HG02588 (cell line): ENCODE results near the gene TMEM207.
"Not testable (repeated sequence)": the region's sequence is repeated elsewhere in the genome, so short reads cannot be mapped to it uniquely, and the experiment has no call there.

Source experiments
- ATAC-seq: cut with Tn5 transposase; IDR thresholded peaks from one replicate; pipeline ENCODE4 v1.9.1; 2021; ENCODE audit warnings: mild to moderate bottlenecking, moderate library complexity; ENCODE audit not compliant: unreplicated experiment

The TMEM207 gene

DNA sequence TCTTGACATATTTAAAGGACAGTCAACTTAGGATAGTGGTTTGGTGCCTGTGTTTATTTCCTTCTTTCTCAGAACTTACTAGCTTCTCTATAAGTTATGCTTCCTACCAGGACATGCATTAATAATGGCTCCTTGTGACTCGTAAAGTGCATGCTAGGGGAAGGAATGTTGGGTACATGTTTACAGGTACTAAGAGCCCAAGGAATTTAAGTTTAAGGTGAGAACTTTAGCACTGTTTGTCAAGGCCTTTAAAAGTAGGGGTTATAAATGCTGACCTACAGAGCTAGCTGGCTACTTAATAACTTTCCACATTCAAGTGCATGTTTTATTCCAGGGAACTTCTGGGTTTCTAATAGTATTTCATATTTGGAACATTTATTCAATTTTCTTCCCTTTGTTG lies at the start of gene TMEM207:
Gene TMEM207 (minus strand): TSS at position 101 of the 400 bp plus-strand sequence. CDS start 92 bp downstream, at position 9.
- ATAC-seq, result no peak

DNA sequence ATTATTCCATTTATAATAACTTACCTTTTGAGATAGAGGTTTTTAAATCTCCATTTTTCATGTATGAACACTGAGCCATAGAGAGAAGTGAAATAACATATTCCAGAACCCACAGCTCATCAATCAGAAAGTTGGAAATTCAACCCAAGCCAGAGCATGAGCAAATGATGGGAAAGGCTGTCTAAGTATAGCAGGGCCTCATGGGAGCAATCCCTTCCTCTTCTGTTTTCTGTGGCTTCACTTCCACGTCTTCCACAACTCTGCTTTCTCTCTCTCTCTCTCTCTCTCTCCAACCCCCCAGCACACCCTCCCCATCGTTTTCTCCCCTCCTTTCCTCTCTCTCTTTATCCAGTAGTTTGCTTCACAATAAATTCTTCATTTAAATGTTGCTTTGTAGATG lies 49.4 kb upstream of the TMEM207 start:
- ATAC-seq, result no peak

DNA sequence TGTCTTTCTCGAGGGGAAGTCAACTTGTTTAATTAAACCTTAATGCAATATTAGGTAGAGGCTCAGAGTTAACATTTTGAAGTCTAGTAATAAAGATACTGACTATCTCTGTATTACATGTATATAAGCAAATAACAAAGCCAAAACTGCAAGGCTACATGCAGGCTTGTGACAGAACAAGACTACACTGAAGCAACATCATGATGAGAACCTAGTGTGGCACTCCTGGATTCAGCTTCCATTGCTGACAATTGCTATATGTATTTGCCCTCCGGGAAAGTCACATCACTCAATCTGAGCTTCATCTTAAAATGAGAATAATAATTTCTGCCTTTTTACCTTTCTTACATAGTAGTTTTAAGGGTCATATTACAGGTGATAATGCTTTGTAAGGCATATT lies 48.6 kb upstream of the TMEM207 start:
- ATAC-seq, result no peak

DNA sequence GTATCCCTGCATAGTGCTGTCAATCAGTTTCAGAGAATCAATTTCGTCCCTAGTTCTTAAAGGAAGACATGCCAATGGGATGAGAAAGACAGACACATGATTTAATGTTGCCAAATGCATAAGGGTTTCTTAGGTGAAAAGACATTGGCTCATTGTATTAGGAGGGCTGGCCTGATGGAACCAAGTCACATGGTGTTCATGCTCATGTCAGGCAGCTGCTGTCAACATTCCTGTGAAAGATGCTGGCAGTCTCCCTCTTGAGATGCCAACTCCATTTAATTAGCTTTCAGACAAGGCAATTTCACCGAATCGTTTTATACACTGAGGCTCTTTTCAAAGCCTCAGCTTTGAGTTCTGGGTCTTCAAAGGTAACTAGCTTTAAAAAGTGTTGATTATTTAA lies 48.1 kb upstream of the TMEM207 start:
- ATAC-seq, result no peak

DNA sequence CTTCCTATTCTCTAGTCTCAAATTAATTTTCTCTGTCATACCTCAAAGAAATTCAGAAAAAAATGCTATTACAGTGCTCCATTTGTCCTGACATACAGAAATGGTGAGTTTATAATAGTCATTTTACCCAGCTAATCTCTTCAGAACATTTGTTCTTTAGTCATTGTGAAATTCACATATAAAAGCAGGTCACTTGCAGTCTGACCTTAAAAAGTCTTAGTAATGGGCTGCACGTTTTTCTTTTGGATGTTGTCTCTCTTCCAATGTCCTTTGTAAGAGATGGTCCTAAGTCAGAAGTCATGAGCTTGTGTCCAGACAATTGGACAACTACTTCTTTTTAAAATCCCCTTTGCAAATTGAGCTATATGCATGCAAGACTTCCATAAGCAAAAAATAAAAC lies 47.2 kb upstream of the TMEM207 start:
- no peak for ATAC-seq

DNA sequence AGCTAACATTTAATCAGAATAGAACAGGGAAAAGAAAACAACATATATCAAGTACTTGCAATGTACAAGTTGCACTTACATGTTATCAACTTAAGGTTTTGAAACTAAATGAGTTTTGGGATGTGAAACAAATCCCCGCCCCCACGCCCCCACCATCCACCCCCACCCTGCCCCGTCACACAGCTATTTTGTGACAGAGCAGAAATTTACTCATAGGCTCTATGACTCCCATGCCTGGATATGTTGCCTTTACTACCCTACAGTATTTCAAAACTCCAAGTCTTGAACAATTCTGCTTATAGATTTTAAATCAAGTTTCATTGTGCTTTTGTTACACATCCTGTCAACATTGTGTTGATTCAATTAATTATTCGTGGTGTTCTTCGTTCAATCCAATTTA lies 46.1 kb upstream of the TMEM207 start:
- ATAC-seq, result no peak

DNA sequence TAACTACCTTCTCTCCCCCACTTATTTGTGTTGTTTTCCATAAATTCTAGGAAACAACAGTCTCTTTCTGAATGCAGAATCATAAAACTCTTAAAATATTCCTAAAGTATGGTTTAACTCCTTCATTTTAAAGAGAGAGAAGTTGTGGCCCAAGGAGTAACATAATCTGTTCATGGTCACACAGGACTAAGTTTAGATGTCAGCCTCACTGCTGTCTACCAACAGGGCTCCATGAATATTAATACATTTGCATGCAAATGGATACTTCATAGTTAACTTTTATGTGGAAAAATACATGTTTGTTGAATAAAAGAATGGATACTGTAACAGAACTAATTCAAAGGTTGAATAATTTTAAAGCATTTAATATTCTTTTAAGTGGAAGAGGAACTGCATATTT lies 45.7 kb upstream of the TMEM207 start:
- ATAC-seq, result no peak

DNA sequence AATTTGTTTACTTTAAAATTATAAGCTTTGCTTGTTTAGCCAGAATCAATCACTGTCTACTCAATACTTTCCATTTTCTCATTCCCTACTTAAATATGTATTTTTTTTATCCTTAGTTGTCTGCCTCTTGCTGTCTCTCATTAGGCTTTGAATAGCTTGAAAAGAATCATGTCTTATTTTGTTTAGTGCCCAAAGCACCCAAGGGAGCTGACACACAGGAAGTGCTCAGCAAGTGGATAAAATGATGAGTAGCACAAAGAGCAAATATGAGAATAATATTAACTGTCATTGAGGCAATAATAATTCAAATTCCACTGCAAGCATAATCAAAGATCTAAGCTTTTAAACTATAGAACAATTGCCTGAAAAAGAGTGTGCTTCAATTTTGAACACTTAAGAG lies 45.2 kb upstream of the TMEM207 start:
- no peak for ATAC-seq

DNA sequence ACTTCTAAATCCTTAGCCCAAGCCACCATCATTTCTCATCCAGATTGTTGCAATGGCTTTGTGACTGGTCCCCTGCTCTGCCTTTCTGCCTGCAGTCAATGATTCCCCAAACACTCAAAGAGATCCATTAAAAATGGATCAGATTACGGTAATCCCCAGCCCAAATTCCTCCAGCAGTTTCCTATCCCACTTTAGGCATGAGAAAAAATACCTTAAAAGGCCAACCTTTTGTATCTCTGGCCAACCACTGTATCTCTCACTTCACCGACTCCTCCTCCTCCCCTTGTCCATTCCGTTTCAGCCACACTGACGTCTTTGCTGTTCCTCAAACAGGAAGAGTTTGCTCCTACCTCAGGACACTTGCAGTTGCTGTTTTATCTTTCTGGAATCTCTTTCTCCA lies 43.3 kb upstream of the TMEM207 start:
- no peak for ATAC-seq

DNA sequence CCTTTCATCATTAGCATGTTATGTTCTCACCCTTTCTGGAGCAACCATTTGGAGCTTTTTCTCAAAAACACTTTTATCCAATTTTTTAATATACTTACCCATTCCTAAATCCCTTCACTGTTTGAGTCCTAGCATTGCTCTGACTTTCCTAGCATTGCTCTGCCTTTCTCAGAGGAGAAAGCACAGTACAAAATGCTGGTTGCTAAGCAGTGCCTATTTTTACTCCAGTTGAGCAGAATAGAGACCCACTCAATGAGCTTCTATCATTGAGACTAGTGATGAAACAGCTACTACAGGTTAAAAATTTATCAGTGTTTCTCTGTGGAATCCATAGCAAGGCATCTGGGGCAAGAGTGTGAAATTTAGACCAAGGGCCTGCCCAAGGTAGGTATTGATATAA lies 42.4 kb upstream of the TMEM207 start:
- ATAC-seq, result no peak

DNA sequence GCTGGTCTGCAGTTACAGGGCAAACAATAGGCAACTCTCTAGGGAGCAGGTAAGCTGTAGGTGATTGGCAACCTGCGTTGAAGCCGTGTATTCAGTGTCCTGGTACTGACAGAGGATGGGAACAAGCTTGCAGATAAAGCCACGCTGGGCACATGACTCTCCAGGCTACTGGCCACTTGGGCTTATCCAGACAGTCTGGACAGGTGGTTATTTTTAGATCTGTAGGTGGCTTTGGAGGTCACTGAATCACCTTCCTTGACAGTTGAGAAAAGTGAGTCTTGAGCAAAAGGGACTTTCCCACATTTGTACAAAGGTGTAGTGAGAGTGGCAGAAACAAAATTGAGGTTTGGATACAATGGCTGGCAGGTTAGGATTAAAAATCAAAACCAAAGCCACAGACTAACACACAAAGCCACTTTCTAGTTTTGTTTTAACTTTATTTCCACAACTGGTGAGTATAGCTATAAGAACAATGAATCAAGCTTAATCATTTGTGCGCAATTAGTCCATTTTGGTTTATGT lies 41.9 kb upstream of the TMEM207 start:
- ATAC-seq, result no peak

DNA sequence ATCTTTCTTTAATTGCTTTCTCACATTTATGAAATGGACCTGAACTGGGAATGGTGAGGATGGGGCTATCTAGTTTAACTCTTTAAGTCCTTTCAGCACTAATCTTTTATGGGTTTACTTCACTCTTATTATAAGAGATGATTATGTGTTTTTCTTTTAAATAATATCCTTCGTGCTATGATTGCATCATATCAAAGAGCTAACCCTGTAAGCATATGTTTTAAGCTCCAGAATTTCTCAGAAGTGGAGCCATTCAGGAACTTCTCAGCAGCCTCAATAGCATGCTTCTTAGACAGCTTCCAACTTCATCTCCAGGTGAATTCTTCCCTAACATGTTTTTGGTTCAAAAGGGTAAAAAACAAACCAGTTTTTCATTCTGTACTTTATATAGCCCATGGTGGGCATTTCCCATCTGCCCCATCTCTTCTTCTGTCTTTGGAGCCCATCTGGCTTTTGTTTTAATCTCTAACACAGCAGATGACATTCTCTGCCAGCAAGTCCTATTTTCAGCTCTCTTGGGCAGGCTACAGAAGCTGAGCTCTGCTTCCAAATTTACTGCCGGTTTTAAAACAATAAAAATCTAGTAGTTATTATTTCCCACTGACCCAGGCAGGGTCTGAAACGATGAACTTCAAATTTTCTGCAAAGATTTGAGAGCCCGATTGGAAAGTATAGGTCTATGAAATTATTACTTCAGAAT lies 37.4 kb upstream of the TMEM207 start:
- no peak for ATAC-seq

DNA sequence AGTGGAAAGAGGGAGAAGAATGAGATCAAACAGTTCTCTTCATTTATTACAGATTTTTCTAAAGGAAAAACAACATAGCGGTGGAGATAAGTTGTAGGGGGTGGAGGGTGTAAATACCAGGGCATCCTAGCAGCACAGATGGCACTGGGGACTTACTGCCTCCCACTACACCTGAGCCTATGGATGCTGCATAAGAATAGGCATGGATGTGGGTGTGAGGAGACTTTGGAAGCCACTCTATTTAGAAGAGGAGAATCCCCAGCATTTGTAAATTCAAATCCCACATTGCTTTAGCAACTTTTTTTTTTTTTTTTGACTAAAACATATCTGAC lies 36.8 kb upstream of the TMEM207 start:
- ATAC-seq, result no peak

DNA sequence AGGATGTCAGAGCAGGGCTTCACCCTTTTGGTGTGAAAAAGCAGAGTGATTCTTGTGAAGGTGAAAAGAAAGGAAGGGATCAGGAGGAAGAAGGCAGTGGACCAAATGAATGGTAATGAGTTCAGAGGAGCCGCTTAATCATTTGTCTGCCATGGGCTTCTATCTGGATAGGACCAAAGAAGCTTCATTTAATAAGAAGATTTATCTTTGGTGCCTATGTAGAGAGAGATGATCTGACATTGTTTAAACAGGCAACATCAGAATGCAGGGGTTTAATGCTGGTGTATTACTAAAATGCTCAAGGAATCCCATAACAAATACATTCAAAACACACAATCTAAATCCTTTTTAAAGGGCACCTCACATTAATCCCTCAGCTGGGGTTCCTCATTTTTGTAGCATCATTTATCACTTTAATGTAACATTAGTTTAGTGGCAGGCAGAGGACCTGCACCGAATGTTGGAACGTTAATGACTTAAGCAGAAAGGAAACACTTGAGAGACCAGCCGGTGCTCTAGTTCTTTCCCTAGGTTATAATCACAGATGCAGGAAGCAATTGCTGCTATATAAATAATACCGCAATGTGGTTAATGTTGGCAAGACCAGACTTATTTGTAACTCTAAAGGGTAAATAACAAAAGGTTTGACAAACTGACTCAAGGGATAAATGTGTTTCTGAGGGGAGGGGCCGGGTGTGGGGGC lies 36.3 kb upstream of the TMEM207 start:
- ATAC-seq, result no peak

DNA sequence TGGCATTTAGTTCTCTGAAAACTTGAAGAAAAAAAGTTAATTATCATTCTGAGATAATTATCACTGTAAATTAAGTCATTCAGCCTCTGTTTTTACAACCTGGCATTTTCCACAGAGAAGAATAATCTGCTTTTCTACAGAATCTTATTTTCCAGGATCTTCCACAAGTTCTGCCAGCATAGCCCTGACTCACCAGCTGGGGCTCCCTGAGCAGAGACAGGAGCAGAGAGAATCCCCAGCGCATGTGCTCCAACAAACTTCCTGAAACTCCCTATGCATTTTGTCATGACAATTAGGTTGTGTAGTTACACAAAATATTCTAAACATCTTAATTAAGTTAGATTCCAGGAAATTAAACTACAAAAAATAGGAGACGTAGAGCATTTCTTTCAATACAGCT lies 32.1 kb upstream of the TMEM207 start:
- no peak for ATAC-seq

DNA sequence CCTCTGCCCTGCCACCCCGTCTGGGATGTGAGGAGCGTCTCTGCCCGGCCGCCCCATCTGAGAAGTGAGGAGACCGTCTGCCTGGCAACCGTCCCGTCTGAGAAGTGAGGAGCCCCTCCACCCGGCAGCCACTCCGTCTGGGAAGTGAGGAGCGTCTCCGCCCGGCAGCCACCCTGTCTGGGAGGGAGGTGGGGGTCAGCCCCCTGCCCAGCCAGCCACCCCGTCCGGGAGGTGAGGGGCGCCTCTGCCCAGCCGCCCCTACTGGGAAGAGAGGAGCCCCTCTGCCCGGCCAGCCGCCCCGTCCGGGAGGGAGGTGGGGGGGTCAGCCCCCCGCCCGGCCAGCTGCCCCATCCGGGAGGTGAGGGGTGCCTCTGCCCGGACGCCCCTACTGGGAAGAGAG lies 23.6 kb upstream of the TMEM207 start:
- not testable (repeated sequence) for ATAC-seq

DNA sequence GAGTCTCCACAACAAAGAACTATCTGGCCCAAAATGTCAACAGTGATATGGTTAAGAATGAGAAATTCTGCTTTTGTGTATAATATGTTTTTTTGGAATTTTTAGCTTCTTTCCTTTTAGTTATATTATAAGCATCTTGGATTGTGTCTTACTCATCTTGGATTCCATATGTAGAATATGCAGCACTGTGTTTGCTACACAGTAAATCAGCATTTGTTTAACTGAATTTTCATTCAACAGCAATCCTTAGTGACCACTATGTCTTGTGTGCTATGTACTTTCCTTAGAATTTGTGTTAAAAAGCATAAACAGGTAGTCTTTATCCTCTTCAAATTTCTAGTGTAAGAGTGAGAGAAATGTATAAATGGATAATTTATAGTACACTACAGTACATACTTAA lies 18.2 kb upstream of the TMEM207 start:
- no peak for ATAC-seq

DNA sequence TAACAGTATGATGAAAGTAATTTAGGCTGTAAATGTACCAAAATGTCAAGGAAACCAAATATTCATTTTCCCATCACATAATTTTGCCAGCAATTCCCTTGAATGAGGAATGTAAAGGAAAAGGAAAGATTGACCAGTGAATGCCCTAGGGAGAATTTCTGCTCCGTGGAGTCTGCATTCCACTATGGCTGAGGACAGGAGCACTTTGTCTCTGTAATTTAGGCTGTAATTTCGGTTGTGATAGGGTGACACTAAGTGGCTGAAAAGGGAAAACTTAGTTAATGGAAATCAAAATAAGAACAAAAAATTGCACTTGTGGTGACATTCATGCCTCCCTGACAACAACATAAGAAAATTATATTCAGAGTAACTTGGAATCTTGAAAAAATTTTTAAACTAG lies 8.3 kb upstream of the TMEM207 start:
- no peak for ATAC-seq

DNA sequence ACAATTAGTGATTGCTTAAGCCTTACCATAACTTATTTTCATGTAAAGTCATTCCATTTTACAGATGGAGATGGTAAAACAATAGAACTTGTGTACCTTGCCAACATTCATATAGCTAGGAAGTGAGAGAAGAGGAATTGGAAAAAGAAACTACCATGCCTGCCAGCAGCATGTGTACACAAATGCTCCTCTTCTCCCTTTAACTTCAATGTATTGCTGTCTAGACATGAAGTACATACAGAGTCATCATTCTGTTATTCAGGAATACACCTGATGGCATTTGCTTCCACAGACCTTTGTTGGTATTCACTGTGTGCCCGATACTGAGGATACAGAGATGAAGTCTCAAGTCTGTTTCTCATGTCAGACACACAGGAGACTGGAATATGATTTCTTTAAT lies 7.1 kb upstream of the TMEM207 start:
- ATAC-seq, result no peak

DNA sequence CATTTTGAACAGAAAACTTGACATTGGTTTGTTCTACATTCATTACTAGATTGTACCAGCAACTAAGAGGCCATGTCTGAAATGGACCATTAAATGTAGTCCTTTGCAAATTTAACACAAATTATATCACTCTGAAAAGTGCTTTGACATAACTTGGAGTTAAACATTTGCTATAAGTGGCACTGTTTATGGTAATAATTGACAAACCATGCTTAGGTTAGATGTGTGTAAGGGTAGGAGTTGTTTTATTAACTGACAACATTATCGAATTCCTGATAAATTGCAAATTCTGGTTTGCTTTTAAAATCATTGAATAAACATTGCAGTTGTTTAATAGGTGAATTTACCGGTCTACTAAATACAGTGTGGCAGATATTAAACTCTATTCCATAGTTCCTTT lies 6.1 kb upstream of the TMEM207 start:
- ATAC-seq, result no peak

DNA sequence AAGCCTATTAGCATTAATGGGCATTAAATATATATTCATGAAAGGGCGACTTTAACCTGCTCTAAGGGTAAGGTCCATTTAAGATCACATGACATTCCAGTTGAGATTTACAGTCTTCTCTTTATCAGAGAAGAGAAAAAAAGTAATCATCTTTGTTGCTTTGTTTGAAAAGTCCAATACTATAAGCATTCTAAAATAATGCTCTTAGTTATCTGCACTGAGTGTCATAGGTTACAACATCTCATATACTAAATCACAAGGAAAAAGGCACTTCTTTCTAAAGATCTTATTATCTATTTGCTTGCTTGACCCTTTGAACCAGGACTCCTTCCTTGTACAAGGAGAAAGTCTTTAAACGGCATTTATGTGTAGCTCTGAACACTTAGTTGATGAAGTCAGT lies 1.4 kb downstream of the TMEM207 start:
- ATAC-seq, result no peak

DNA sequence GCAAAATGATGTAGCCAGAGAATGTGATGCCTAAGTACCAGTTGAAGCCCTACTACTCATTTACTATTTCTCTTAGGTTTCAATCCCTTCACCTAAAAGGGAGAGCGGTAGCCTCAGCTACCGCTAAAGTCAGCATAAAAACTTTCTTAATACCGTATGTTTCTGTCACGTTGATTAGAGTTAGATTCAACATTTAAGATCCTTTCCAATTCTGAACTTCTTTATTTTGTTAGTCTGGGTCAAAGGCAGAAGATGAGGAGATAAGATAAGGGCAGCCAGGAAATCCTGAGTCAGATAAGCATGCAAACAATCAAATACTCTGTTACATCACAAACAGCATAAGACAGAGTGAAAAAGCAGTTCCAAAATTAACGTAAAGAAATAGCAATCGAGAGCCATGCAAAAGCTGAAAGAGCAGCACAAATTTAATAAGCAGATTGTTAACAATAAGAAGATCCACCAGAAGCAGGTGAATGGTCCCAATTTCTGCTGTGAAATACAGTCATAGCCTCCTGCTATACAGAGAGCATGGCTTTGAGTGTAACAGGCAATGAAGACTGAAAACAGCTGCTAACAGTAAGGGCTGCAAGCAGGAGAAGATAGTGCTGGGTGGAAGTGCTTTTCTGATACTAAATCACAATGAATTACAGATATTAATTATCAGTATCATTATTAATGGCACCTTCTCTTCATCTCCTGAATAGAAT lies 3.0 kb downstream of the TMEM207 start:
- no peak for ATAC-seq
